Effector memory CD8-positive, alpha-beta T cell (primary cell): ENCODE measurements around the gene GABBR2.

Experiments used
- ATAC-seq: fragments of 150-1000 bp; cut with Tn5 transposase; replicated peaks from 2 replicates; pipeline ENCODE4 v1.10.0; 2021; ENCODE audit warnings: mild to moderate bottlenecking, moderate library complexity
- DNase-seq, 3 experiments: peaks; one replicate each; pipeline ENCODE4 v3.0.0; 2021
- H3K27ac Mint-ChIP-seq, 2 donors: one replicate each; pipeline ENCODE4 v1.8.0; 2022; ENCODE audit warnings: mild to moderate bottlenecking in 2 of 2, mixed read lengths in 2 of 2, moderate library complexity in 2 of 2
- H3K27me3 Mint-ChIP-seq, 2 donors: one replicate each; pipeline ENCODE4 v1.8.0; 2022; ENCODE audit warnings: mixed read lengths in 2 of 2
- H3K36me3 Mint-ChIP-seq: one replicate; pipeline ENCODE4 v1.8.0; 2022; ENCODE audit warnings: mild to moderate bottlenecking, moderate library complexity, mixed read lengths; ENCODE audit not compliant: insufficient read depth
- H3K4me1 Mint-ChIP-seq, 2 donors: one replicate each; pipeline ENCODE4 v1.8.0; 2022; ENCODE audit warnings: low read depth in 2 of 2, mixed read lengths in 2 of 2
- H3K4me3 Mint-ChIP-seq, 2 donors: one replicate each; pipeline ENCODE4 v1.8.0; 2022; ENCODE audit warnings: mild to moderate bottlenecking in 2 of 2, mixed read lengths in 2 of 2, moderate library complexity in 2 of 2
- H3K9me3 Mint-ChIP-seq, 2 donors: one replicate each; pipeline ENCODE4 v1.8.0; 2022; ENCODE audit warnings: mixed read lengths in 2 of 2

GABBR2 gene

GRCh38 chr9:98569491-98569890 is 139.2 kb downstream of the GABBR2 start:
- Mint-ChIP-seq H3K4me3 (no peak overlapping the region), H3K9me3 (no peaks in the 10 kb centered on the region), H3K36me3 (no peaks in the 10 kb centered on the region), H3K4me1 (no peaks in the 10 kb centered on the region), H3K27ac (no peak overlapping the region), H3K27me3 (peaks cover 0 to 36% of the 10 kb centered on the region in 2 donors)
- no peak for ATAC-seq
- no peak for DNase-seq

DNA sequence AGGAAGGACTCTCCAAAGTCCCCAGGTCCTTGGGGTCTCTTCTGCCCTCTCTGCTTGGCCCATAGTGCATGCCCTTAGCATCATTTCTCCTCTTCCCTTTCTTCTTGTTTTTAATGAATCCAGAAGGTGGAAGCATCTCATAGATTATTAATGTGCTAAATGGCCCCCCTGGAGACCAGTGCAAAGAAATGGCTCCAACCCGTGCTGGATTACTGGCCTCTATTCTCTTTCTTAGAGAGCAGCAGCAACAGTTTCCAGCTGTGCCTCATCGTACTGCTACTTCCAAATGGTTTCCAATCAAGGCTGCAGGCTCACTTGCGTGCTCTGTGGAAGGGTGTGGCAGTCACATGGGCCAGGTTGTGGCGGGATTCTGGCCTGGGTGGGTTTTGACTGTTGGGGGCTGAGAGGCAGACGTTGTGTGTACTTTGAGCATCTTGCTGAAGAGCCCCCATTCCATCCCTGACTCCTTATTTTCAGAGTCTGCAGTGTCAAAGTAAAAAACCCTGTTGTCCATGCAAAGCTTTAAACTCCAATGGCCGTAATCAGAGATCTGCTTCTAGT is 139.7 kb downstream of the GABBR2 start:
- H3K4me1 Mint-ChIP-seq, result no peaks in the 10 kb centered on the region
- H3K27me3 Mint-ChIP-seq, result peaks cover 0 to 37% of the 10 kb centered on the region in 2 donors
- H3K4me3 Mint-ChIP-seq, result no peak overlapping the region

DNA sequence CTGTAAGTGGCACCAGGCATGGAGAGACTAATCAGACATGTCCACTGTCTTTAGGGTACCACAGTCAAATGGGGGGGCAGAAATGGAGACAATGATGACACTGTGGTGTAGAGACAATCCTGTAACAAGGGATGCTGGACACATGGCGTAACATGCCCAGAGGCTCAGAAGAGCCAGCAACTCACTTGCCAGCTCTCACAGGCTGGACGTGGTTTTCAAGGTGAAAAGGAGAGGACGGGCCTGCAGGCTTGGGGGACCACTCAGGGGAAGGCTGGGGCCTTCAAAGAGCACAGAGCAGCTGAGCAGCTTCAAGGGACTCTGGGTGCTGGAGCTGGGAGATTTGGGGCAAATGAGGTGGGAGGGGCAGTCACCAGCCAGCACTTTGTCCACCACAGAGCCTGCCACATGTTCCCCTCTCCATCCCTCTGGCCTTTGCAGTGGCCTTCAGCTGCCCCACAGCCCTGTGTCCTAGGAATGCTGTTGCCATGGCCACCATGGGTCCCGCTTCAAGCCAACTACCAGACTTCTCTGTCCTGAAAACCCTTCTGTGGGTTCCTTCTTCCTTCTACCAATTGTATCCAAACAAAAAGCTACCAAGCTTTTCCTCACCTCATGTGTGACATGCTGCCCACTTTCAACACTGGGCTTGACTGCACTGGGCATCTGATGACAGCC is 140.4 kb downstream of the GABBR2 start:
- DNase-seq (no peak), ATAC-seq (no peak)

More for the DNA sequence above, 139.7 kb downstream of the GABBR2 start:
- H3K27ac Mint-ChIP-seq, result no peak overlapping the region
- ATAC-seq, result no peak
- no peak for DNase-seq
- H3K9me3 Mint-ChIP-seq, result no peaks in the 10 kb centered on the region
- H3K36me3 Mint-ChIP-seq, result no peaks in the 10 kb centered on the region

GRCh38 chr9:98567540-98568233 is 141.0 kb downstream of the GABBR2 start:
- no peak overlapping the region for H3K4me3 Mint-ChIP-seq
- no peaks in the 10 kb centered on the region for H3K4me1 Mint-ChIP-seq
- no peak overlapping the region for H3K27ac Mint-ChIP-seq
- ATAC-seq (no peak), DNase-seq (no peak)
- no peaks in the 10 kb centered on the region for H3K9me3 Mint-ChIP-seq
- H3K36me3 Mint-ChIP-seq, result no peaks in the 10 kb centered on the region
- H3K27me3 Mint-ChIP-seq, result peaks cover 0 to 37% of the 10 kb centered on the region in 2 donors

More for the DNA sequence above, 140.4 kb downstream of the GABBR2 start:
- Mint-ChIP-seq H3K4me1 (no peaks in the 10 kb centered on the region), H3K36me3 (no peaks in the 10 kb centered on the region), H3K27me3 (peaks cover 0 to 37% of the 10 kb centered on the region in 2 donors), H3K4me3 (no peak overlapping the region), H3K27ac (no peak overlapping the region), H3K9me3 (no peaks in the 10 kb centered on the region)

- ATAC-seq (no peak), DNase-seq (no peak)
- H3K9me3 Mint-ChIP-seq, result no peaks in the 10 kb centered on the region
- no peak overlapping the region for H3K27ac Mint-ChIP-seq
- H3K4me3 Mint-ChIP-seq, result no peak overlapping the region
- H3K36me3 Mint-ChIP-seq, result no peaks in the 10 kb centered on the region
- peaks cover 0 to 29% of the 10 kb centered on the region in 2 donors for H3K27me3 Mint-ChIP-seq
- H3K4me1 Mint-ChIP-seq, result no peaks in the 10 kb centered on the region
Measured at GRCh38 chr9:98565152-98566135, 143.3 kb downstream of the GABBR2 start.

DNA sequence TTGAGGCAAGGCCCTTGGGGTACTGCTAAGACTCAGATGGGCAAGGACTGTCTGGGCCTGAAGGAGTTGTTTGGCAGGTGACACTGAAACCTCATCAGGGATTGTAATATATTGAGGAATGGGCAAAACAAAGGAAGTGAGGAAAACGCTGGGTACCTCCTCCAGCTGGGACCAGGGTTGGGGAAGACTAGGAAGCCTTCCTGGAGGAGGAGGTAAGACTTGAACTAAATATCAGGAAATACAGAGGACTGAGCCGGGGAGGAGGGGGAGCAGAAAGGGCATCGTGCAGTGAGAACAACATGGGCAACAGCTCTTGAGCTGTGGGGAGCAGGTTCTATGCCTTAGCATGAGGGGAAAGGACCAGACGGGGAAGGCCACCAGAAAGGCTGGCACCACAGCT is 144.0 kb downstream of the GABBR2 start:
- Mint-ChIP-seq H3K9me3 (no peaks in the 10 kb centered on the region), H3K27me3 (peaks cover 0 to 29% of the 10 kb centered on the region in 2 donors), H3K4me3 (no peak overlapping the region), H3K4me1 (no peaks in the 10 kb centered on the region), H3K36me3 (no peaks in the 10 kb centered on the region), H3K27ac (no peak overlapping the region)
- ATAC-seq, result no peak
- no peak for DNase-seq

GRCh38 chr9:98563988-98564387 is 144.7 kb downstream of the GABBR2 start:
- H3K27ac Mint-ChIP-seq, result no peak overlapping the region
- H3K4me1 Mint-ChIP-seq, result no peaks in the 10 kb centered on the region
- ATAC-seq (no peak), DNase-seq (no peak)
- H3K4me3 Mint-ChIP-seq, result no peak overlapping the region
- H3K27me3 Mint-ChIP-seq, result peaks cover 0 to 29% of the 10 kb centered on the region in 2 donors
- no peaks in the 10 kb centered on the region for H3K9me3 Mint-ChIP-seq
- H3K36me3 Mint-ChIP-seq, result no peaks in the 10 kb centered on the region

GRCh38 chr9:98563212-98563907 is 145.4 kb downstream of the GABBR2 start:
- peaks cover 0 to 32% of the 10 kb centered on the region in 2 donors for H3K27me3 Mint-ChIP-seq
- no peaks in the 10 kb centered on the region for H3K4me1 Mint-ChIP-seq
- ATAC-seq (no peak), DNase-seq (no peak)
- no peak overlapping the region for H3K27ac Mint-ChIP-seq
- H3K9me3 Mint-ChIP-seq, result no peaks in the 10 kb centered on the region
- no peak overlapping the region for H3K4me3 Mint-ChIP-seq
- H3K36me3 Mint-ChIP-seq, result no peaks in the 10 kb centered on the region

DNA sequence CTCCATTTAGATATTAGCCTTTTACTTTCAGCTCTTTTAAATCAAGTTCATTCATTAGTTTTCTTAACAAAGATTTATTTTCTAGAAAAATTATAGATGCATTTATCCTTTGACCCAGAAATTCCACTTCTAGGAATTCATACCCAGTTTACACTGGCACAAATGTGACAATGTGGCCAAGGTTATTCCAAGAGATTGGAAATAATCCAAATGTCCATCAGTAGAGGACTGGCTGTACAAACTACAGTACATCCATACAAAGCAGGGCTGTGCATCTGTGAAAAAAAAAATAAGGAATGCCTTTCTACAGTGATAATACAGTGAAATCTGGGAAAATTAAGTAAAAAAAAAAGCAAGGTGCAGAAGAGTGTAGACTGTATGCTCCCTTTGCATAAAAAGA is 149.2 kb downstream of the GABBR2 start:
- peaks cover 6 to 33% of the 10 kb centered on the region in 2 donors for H3K27me3 Mint-ChIP-seq
- DNase-seq (no peak), ATAC-seq (no peak)

GRCh38 chr9:98558575-98558974 is 150.2 kb downstream of the GABBR2 start:
- Mint-ChIP-seq H3K4me1 (no peaks in the 10 kb centered on the region), H3K36me3 (no peaks in the 10 kb centered on the region), H3K9me3 (no peaks in the 10 kb centered on the region), H3K4me3 (no peak overlapping the region), H3K27ac (no peak overlapping the region), H3K27me3 (peaks cover 12 to 37% of the 10 kb centered on the region in 2 donors)
- DNase-seq (no peak), ATAC-seq (no peak)

More for the DNA sequence above, 149.2 kb downstream of the GABBR2 start:
- no peak overlapping the region for H3K4me3 Mint-ChIP-seq
- no peaks in the 10 kb centered on the region for H3K4me1 Mint-ChIP-seq
- H3K27ac Mint-ChIP-seq, result no peak overlapping the region
- no peaks in the 10 kb centered on the region for H3K36me3 Mint-ChIP-seq
- H3K9me3 Mint-ChIP-seq, result no peaks in the 10 kb centered on the region

- Mint-ChIP-seq H3K36me3 (no peaks in the 10 kb centered on the region), H3K9me3 (no peaks in the 10 kb centered on the region), H3K4me3 (no peak overlapping the region), H3K4me1 (no peaks in the 10 kb centered on the region), H3K27ac (no peak overlapping the region), H3K27me3 (peaks cover 20 to 53% of the 10 kb centered on the region in 2 donors)
- DNase-seq (no peak), ATAC-seq (no peak)
Measured at GRCh38 chr9:98556511-98556910, 152.2 kb downstream of the GABBR2 start.

DNA sequence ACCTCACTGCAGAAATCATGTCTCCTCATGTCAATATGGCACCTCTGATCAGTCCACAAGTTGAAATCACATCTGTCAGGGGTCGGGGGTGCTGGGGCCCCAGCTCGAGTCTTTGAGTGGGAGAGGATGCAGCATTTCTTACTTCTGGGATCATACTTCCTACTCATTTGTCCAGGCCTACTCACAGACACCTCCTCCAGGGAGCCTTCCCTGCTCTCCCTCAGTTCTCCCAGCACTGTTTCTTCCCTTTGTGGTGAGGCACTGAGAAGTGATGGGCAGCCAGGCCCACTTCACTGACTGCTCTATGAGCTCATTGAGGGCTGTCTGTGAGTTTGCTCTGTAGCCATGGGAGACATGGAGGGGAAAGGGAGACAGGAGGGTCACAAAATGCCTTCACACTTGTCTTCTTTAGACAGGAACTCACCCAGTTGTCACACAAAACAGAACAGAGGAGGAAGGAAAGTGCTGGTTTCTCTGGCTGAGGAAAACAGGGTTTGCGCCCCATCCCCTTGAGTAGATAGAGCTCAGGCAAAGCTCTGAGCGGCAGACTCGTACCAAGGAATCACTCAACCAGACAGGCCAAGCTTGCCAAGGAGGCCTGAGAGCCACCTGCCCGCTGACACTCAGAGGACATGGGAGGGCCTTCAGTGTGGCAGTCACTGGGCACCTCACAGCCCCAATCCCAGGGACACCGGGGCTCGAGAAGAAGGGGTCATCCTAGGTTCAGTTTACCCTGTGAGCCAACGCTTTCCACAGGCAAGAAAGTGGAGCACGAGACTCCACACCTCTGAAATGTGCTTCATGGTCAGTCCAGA is 152.9 kb downstream of the GABBR2 start:
- H3K4me3 Mint-ChIP-seq, result no peak overlapping the region
- ATAC-seq (no peak), DNase-seq (no peak)
- H3K4me1 Mint-ChIP-seq, result no peaks in the 10 kb centered on the region
- peaks cover 25 to 59% of the 10 kb centered on the region in 2 donors for H3K27me3 Mint-ChIP-seq
- no peak overlapping the region for H3K27ac Mint-ChIP-seq
- no peaks in the 10 kb centered on the region for H3K36me3 Mint-ChIP-seq
- no peaks in the 10 kb centered on the region for H3K9me3 Mint-ChIP-seq
